AG20443 (cell line): Measurements from ENCODE around the gene TPGS2.
"Not testable (repeated sequence)": the region's sequence is repeated elsewhere in the genome, so short reads cannot be mapped to it uniquely, and the experiment has no call there.

ENCODE experiments used
- DNase-seq: peaks from one replicate; pipeline ENCODE4 v3.0.0; 2012; ENCODE audit warnings: low spot score, mixed read lengths

The TPGS2 gene, protein sequence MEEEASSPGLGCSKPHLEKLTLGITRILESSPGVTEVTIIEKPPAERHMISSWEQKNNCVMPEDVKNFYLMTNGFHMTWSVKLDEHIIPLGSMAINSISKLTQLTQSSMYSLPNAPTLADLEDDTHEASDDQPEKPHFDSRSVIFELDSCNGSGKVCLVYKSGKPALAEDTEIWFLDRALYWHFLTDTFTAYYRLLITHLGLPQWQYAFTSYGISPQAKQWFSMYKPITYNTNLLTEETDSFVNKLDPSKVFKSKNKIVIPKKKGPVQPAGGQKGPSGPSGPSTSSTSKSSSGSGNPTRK

DNA sequence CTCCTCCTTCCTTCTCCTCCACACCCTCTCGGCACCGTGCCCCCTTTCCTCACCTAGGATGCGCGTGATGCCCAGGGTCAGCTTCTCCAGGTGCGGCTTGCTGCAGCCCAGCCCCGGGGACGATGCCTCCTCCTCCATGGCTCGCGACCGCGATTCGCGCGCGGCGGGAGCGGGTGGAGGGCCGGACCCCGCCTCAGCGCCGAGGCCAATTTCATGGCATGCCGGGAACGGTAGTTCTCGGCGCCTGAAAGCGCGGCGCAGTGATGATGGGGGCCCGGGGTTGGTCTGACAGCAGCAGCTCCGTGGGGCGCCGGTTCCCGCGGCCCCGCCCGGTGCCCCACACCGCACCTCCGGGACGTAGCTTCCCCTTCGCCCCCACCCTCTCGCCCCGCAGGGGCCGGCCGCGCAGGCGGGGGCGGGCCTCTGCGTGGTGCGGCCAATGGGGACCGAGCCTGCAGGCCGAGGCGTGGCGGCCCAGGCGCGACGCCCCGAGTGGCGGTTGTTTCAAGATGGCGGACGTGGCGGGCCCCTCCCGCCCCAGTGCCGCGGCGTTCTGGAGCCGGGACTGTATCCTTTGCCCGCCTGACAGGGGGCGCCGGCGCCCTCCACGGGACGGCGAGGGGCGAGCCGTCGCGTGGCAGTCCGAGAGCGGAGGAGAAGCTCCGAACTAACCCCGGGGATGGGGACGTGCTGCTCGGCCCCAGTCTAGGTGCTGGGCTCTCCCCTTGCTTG is at the start of gene TPGS2, which contains the start of gene KIAA1328:
TSS of gene TPGS2 (minus strand) at position 373 of the 732 bp plus-strand sequence. CDS start at position 138, 235 bp downstream.
TSS of gene KIAA1328 (plus strand) at position 498 of the 732 bp plus-strand sequence. CDS start at position 510, 12 bp downstream.
- DNase-seq, result peak; percentile 97

DNA sequence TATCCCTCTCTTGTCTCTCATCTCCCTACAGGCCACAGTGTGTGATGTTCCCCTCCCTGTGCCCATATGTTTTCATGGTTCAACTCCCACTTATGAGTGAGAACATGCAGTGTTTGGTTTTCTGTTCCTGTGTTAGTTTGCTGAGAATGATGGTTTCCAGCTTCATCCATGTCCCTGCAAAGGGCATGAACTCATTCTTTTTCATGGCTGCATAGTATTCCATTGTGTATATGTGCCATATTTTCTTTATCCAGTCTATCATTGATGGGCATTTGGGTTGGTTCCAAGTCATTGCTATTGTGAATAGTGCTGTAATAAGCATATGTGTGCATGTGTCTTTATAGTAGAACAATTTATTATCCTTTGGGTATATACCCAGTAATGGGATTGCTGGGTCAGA is 45.0 kb upstream of the TPGS2 start:
- DNase-seq, result not testable (repeated sequence)

DNA sequence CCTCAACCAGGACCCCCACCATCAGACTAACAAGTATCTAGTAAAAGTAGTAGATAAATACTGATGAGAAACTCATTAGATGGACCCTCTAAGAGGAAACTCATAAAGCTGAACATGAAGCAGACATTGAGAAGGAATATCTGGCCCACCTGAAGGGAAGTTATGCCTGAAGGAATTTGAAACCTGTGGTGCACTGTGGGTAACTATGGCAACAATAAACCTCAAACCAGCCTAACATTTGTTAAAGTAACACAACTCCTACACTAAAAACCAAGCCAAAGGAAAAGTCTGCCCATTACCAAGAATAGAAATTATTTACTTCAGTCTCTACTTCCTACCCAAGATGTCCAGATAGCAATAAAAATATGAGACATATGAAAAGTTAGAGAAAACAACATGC is 43.5 kb upstream of the TPGS2 start:
- DNase-seq, result no peak

DNA sequence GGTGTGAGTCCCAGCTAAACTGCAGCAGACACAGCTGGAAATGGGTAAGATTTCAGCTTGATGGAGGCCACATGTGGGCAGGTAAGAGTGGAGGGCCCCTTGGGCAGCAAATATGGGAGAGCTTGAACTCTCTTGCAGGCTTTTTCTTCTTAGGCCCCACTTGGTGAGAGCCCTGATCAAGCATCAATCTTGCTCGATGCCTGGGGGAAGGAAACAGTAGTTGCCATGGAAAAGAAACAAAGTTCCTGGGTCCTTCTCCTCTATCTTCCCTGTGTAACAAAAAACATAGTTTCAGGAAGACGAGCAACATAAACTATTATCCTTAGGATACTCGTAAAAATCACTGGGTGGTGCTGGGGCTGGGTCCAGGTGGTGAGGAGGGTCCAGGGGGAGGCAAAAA is 43.0 kb upstream of the TPGS2 start:
- no peak for DNase-seq

DNA sequence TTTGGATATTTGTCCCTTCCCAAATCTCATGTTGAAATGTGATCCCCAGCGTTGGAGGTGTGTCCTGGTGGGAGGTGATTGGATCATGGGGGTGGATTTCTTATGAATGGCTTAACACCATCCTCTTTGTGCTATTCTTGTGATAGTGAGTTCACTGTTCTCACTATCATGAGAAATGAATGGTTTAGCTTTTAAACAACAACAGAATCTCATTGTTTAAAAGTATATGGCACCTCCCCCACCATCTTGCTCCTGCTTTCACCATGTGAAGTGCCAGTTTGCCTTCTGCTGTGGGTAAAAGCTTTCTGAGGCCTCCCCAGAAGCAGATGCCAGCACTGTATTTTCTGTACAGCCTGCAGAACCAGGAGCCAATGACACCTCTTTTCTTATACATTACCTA is 38.3 kb upstream of the TPGS2 start:
- DNase-seq, result no peak

DNA sequence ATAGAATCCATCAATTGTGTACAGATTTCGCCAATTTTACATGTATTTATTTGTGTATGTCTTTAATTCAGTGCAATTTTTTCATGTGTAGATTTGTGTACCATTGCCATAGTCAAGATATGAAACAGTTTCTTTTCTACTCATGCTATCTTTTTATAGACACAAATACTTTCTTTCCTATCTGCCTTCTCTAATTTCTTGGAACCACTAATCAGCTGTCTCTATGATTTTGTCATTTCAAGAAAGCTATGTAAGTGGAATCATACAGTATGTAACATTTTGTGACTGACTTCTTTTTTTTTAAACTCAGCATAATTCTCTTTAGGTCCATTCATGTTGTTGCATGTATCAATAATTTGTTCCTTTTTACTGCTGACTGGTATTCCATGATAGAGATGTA is 33.4 kb upstream of the TPGS2 start:
- no peak for DNase-seq

DNA sequence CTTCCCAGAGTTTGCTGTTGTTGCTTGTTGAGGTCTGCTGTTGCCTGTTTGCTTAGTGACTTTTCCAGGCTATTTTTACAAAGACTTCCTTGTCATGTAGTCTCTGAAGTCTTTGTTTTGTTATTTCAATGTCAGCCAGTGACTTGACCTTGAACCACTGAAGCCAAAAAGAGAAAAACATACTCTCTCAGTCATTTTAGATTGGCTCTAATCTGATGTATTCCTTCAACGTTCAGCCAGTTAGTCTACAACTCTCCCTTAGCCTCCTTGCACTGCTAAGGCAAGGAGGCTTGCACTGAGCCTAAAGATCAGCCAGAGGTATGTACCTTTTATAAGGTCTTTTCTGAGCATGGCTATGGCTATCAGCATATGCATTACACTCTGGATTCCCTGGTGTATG is 28.0 kb upstream of the TPGS2 start:
- no peak for DNase-seq

DNA sequence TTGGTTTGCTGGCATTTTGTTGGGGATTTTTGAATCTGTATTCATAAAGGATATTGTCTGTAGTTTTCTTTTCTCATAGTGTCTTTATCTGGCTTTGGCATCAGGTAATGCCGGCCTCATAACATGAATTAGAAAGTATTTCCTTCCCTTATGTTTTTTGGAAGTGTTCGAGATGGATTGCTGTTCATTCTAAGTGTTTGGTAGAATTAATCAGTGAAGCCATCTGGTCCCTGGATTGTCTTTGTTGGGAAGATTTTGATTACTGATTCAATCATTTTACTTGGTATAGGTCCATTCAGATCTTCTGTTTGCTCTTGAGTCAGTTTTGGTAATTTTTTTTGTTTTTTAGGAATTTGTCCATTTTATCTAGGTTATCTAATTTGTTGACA is 22.4 kb upstream of the TPGS2 start:
- DNase-seq, result no peak

DNA sequence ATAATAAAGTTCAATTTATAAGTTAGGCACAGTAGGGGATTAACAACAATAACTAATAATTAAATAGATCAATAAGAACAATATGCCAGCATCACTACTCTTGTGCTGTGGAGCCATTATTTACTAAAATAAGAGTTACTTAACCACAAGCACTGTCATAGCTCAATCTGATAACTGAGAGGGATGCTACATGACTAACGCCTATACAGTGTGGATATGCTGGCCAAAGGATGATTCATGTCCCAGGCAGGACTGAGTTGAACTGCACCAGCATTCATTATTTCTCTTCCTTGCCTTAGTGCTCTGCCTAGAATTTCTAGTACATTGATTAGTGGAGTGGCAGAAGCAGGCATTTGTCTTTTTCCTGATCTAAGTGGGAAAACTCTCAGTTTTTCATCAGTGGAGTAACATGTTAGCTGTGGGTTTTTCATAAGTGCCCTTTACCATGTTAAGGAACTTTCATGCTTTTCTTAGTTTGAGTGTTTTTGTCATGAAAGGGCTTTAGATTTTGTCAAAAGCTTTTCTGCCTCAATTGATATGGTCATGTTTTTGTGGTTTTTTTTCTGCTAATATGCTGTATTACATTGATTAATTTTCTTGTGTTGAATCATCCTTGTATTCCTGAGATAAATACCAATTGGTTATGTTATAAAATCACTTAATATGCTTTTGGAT is 21.9 kb upstream of the TPGS2 start:
- DNase-seq, result peak; percentile 67

DNA sequence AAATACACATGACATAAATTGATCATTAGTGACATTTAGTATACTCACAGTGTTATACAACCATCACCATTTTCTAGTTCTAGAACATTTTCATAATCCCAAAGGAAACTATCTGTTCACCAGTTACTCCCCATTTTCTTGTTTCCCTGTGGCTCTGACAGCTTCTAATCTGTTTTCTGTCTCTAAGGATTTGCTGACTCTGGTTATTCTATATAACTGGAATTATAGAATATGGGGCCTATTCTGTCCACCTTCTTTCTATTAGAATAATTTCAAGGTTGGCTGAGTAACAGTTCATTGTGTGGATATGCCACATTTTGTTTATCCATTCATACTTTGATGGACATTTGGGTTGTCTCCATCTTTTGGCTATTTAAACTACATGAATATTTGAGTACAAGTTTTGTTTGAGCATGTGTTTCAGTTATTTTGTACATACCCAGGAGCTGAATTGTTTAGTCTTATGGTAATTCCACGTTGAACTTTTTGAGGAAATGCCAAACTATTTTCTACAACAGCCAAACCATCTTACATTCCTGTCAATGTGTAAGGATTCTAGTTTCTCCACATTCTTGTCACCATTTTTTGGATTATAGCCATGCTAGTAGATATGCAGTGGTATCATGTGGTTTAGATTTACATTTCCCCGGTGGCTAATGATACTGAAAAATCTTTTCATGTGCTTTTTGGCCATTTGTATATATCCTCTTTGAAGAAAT is 20.6 kb upstream of the TPGS2 start:
- no peak for DNase-seq

DNA sequence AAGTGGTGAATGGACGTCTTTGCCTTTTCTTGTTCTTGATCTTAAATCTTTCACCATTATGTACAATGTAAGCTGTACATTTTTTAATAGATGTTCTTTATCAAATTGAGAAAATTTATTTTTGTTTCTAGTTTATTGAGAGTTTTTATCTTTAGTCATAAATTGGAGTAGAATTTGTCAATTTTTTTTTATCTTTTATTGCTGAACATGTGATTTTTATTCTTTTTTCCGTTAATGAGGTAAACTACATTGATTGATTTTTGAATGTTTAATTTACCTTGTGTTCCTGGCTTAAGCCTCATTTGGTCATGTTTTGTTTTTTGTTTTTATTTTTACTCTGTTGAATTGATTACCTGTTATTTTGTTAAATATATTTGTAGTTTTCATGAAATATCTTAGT is 19.8 kb upstream of the TPGS2 start:
- no peak for DNase-seq

DNA sequence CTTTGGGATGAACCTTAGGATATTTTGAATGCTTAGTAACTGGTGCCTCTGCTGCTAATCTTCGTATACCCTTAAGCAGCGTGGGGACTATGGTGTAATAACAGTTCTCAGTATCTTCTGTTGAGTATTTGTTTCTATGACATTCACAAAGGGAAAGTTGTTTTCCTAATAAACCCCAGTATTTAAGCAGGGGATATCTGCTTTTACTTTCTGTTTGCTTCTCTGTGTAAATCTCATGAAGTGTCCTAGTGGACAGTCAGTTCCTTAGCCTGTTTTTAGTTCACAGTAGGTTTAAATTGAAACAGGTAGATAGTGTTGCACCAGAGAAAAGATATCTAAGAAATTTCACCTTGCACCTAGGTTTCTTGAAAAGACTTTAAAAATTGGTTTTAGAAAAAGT is 15.0 kb upstream of the TPGS2 start:
- no peak for DNase-seq

DNA sequence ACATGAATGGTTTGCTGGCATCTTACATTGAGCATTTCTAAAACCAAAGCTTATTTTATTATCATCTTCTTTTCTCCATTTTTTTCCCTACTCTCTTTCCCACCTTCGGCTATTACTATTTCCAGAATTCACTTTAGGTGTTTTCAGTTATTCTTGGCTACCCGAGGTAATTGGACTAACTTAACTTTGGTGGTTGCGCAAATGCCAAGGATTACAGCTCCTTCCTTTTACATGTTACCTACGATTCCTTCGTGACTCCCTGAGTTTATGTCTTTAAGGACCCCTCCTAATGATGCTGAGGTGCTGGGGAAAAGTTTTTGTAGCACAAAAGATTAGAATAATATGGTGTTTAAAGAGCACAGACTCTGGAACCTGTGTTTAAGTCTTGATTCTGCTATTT is 14.4 kb upstream of the TPGS2 start:
- no peak for DNase-seq

DNA sequence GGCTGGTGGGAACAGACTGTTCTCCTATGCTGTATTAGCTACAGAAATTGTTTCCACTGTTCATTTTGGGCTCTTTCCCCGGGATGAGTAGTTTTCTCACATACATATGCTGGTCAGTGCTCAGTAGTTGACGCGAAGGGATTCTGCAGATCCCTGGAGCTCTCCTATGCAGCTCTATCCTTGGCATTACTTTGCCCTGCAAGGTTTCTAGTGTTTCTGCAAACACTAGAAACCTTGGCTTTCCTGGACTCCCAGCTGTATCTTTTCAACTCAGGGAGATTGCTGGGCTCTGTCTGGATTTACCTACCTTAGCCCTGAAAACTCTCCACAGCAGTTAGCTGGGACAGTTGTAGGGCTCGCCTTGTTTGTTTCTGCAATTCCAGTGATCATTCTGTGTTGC is 11.0 kb upstream of the TPGS2 start:
- DNase-seq, result no peak

DNA sequence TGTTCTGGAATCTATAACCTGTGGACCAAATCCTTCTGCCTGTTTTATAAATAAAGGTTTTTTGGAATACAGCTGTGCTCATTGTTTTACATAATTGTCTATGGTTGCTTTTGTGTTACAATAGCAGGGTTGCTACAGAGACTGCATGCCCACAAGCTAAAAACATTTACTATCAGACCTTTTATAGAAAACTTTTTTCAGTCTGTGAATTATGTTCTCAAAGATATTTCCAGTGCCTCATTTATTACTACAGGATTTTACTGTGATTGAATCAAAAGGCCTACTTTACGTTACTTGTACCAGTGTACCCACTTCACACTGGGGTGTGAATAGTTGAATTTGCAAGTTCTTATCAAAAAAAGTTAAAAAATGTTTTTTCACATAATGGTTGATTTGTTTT is 7.1 kb upstream of the TPGS2 start:
- DNase-seq, result no peak

DNA sequence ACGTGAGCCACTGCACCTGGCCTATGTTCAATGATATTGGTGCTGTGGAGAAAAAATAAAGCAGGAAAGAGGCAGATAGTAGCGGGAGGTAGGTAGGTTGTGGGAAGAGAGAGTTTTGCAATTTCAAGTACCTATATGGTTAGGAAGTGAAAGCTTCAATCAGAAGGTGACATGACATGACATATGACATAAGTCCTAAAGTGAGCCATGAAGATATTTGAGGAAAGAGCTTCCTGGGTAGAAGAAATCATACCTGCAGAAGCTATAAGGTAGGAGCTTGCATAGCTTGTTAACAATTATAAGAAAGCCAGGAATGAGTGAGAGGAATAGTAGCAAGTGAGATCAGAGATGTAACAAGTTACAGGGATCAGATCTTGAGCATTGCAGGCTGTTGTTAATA is 4.3 kb upstream of the TPGS2 start:
- no peak for DNase-seq

DNA sequence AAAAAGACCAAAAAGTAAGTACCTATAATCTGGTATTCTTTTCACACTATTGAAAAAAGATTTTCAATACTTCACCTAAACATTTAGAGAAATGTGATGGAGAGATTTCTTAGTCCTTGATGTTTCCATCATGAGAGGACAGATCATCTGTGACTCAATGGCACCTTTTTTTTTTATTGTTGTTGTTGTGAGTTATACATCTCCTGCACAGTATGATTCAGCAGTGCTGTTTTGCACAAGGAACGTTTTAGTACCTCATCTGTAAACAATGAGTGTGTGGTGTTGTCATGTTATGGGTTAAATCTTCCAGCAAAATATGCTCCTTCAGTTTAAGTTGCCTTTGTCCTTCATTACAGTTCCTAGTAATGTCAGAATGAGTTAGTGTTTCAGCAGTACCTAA is 2.3 kb upstream of the TPGS2 start:
- no peak for DNase-seq

DNA sequence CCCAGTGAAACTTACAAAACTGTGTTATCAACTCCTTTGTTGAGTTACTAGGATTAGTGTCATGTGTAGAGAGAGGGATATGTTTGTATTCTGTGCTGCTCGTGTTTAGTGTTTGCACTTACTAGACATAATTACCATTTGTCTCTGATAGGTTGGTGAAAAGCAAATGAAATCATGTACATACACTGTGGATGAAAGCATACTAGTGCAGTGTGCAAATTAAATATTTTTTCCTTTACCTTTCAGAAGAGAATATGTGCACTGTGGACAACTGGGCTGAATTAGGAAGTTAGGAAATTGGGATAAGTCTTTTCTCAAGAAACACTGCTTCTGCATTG is 1.3 kb upstream of the TPGS2 start:
- DNase-seq, result no peak

DNA sequence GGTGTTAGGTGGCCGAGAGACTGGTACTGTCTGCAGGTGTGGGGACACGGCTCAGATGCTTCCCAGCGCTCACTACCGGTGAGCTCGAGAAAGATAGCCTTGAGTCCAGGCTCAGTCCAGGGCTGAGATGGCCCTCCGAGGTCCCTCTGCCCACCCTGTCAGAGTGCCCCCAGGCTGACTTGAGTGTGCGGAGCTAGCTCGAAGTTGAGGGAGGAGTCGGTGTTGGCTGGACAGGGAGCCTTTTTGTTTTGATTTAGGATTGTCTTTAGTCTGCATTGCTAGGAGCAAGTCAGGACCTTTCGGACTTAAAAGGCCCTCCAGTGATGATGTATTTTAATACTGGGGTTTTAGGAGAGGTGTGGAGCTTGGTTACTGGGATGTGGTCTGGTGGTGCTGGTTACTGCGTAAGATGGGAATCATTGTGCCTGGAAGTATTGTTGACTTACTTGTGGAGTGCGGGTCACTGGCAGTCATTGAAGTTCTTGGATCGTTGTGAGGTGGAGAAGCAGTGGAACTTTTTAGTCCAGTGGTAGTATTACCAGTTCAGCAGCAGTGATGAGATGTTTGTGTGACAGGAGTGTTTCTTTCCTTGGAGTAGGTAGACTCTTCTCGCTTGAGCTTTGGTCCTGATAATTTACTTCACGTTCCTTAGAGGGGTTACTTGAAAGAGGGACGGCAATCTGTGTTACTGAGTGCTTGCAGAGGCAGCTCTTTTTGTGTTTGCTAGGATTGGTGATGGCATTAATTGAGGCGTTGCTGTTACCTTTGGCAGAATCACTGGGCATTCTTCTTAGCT is 758 bp upstream of the TPGS2 start:
- DNase-seq, result peak; percentile 42

DNA sequence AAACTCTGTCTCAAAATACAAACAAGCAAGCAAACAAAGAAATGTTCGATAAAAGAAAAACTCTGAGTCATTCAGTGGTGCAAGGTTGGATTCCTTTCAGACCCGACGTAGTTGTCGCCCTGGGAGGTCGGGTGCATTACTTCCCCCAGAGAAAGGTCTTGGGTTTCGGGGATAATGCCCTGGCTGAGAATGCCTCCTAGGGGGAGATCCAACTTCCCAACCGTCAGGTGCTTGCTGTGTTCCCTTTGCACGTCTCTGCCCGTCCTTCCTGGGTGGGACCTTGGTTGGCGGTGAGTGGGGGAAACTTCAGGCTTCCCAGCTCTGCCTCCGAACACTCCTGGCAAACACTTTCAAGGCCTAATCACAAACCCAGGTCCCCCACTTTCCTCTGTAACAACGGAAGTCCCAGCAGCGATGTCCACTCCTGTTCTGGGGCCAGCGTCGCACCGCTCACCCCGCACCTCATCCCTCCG is 609 bp downstream of the TPGS2 start:
- peak; percentile 50 for DNase-seq

DNA sequence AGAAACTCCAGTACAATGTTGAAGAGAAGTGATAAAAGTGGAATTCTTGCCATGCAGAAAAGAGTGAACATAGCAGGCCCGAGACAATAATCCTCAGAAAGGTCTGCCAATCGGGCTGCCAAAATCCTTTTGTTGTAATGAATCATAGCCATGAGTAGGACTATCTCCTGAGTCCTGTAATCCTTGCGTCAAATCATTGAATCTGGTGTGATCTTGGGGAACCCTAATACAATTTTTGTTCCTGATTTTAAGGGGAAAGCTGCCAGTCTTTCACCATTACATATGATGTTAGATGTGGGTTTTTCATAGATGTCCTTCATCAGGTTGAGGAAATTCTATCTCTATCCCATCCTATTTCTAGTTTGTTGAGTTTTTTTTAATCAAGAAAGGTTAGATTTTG is 2.2 kb downstream of the TPGS2 start:
- DNase-seq, result no peak

DNA sequence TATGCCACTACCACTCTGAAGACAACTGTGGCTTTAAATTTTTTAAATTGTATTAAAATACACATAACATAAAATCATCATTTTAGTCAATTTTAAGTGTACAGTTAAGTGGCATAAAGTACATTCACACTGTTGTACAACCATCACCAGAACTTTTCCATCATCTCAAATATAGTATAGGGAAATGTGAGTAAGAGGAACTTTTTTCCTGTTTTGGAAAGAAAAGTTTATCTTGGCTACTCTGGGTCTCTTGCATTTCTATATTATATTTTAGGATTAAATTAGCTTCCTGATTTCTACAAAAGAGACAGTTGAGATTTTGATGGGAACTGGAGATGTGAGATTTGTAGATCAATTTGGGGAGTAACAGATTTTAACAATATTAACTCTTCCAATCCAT is 3.3 kb downstream of the TPGS2 start:
- DNase-seq, result no peak
